GM18498 (cell line): ENCODE data around the gene LTBP1.

Experiments
- ATAC-seq: cut with Tn5 transposase; IDR thresholded peaks from one replicate; pipeline ENCODE4 v1.9.1; 2021; ENCODE audit warnings: mild to moderate bottlenecking, moderate library complexity; ENCODE audit not compliant: unreplicated experiment

LTBP1 gene

DNA sequence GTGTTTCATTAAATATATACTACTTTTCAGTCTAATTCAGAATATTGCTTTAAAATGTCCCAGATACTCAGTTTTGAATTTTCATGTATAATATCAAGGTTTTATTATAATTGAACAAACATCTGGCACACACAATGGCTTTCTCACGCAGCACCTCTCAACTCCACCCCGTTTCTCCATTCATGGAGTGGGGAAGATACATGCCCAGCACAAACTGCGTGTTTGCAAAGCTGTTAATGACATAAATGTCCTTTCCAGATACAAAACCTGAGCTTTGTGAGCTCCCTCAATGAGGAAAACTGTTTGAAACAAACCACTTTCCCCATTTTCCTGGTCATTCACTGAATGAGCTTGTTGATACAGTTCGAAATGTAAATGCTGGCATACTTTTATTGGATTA lies 379.3 kb downstream of the LTBP1 start:
- no peak for ATAC-seq

DNA sequence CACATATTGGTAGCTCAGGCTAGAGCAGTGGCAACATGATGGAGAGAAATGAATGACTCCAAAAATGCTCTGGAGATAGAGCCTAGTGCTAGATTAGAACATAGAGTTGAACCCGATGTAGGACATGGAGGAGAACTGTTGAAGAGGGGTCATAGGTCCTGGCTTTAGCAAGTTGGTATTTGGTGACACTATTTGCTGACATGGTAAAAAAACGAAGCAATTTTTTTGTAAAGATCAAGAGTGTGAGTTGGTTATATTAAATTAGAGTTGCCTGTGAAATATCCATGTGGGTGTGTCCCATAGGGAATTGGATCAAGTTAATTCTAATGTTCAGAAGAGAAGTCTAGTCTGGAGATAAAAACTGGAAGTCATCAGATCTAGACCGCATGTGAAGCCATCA lies 386.7 kb downstream of the LTBP1 start:
- ATAC-seq: no peak

DNA sequence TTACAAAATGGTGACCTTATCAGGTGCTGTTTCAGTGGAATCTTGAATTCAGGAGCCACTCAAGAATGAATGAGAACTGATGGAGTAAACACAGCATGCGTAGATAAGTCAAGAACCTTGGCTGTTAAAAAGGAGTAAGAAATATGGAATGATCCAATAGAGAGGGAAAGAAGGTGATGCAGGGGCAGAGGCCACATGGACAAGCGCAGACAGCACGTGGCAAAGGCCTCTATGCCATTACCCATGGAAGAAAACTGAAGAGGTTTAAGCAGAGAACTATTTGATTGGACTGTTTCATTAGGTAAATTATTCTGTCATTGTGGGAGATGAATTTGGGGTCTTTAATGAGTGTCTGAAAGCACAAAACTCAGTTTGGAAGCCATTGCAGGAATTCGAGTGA lies 387.3 kb downstream of the LTBP1 start:
- ATAC-seq: no peak

DNA sequence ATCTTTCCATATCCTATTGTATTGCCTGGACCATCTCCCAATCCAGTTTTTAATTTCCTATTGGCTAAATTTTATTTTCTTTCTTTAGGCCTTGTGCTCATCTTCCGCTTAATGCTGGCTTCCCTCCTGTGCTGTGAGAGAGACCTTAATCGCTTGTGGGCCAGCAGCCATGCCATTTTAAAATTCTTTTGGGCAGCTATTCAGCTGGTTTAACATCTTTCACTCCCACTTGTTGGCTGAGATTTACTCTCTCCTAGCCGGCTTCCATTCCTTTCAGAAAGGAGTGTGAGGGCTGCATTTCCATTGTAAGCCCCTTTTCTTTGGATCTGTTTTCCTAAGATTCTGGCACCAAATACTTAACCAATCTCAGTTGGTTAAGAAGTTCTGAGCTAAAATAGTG lies 388.8 kb downstream of the LTBP1 start:
- no peak for ATAC-seq

DNA sequence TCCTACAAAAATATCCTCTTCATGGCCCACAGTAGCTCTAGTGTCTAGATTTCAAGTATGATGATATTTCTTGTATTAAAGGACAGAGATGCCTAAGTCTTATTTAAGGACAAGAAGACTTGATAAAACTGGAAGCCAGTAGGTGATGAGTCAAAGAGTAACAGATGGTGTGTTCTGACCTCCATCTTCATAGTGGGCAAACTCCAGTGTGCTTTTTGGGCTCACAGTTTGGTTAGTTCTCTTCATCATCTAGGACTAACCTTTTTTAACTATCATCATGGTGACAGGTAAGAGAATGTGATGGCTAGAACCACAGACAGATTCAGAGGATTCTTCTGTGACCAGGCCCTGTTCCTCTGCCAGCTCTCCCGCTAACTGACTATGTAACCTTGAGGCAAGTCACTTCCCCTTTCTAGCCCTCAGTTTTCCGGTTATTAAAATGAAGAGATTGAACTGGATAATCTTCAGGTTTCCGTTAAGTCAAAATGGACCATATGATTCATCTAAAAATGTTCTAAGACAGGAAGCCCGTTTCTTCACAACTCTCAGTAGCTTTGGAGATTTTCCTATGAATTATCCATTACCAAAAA lies 389.4 kb downstream of the LTBP1 start:
- ATAC-seq: peak; percentile 67

DNA sequence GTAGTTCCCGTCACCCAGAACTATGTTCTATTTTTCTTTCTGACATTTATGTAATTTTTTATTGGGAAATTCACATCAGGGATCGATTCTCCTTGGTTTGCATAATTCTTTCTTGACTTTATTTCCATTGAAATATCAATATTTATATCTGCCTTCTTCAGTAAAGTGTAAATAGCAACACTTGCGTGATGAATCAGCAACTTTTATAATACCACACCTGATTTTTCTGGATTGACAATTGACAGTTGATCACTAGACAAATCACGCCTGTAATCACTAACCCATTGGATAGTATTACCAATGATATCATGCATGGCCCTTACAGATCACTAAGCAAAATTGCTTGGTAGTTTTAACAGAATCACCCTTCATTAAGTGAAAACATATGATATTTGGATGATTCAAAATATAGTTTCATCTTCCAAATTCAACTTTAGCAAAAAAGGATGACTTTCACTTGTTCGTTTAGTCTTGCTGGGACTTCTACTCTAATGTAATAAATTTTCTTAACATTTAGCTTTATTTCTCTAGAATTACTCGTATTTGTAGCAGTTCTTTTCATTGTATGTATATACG lies 390.7 kb downstream of the LTBP1 start:
- ATAC-seq: no peak

DNA sequence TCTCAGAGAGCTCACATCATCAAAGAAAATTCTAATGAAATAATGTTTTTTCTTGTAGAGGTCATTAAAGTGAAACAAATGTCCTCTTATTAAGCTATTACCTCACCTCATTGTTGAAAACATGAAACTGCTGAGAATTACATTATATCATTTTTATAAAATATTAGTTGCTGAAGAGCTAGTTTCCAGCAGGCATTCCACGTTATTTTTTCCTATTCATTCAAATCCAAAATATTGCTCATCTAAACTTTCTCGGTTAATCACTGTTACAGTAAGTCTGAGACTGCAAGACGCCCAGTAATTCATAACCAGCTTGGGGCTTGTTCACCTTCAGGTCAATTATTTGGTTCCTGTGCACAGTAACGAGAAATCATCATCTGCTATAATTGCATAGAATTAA lies 391.2 kb downstream of the LTBP1 start:
- ATAC-seq: no peak

DNA sequence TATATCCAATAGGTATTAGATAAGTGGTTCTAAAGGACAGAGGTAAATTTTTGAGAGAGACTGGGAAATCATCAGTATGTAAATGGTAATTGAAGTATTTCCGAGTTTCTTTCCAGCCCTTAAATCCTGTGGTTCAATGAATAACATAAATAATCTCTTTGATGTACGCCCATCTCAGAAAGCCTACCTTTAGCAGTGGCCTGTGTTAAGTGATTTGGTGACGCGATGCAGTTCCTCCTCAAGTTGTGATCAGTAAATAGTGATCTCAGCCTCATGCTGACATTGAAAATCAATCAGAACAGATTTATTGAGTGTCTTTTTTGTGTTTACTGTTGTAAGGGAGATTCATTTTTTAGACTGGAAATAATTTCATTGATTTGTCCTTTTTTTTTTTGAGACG lies 392.5 kb downstream of the LTBP1 start:
- no peak for ATAC-seq

DNA sequence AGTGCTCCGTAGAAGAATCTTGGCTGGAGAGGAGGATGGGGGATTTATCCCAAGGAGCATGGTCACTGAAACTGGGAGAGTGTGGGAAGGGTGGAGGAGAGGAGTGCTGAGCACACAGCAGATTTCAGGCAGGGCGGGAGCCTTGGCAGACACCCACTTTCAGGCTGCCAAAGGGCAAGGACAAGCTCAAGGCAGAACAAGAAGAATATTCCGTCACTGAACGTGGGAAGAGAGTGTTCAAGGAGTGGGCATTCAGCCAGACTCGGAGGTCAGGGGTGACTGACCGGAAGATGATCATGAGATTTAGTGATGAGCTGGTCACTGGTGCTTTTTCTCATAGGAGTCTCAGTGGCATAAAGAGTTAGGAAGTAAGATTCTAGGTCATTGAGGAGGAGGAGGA lies 393.5 kb downstream of the LTBP1 start:
- ATAC-seq: no peak

DNA sequence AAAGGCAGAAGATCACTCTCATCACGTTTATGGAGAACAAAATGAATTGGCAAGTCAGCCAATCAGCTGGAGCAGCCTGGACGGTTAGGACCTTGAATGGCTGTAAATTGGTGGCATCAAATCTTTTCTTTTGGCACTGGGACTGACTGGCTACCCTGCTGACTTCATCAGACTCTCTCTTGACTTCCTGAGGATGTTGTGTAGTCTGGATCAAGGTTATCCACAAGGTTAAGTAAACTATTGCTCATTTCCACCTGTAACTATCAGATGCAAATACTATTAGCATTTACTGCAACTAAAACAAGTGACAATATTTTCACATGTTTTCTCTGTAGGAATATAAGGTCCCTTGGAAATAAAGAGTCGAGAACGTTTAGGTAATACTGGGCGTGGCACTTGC lies 395.4 kb downstream of the LTBP1 start:
- ATAC-seq: no peak

DNA sequence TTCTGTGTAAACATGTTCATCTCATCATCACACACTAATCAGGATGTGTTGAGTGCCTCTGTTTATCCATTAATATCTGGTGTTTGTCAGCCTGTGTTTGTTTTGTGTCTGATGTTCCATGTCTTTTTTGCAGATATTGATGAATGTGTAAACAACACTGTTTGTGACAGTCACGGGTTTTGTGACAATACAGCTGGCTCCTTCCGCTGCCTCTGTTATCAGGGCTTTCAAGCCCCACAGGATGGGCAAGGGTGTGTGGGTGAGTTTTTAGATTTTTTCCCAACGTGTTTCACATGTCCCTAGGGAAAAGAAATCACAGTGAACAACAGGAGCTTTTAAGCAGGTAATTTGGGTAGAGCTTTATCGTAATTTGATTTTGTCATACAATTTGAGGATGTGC lies 396.0 kb downstream of the LTBP1 start:
- ATAC-seq: no peak

DNA sequence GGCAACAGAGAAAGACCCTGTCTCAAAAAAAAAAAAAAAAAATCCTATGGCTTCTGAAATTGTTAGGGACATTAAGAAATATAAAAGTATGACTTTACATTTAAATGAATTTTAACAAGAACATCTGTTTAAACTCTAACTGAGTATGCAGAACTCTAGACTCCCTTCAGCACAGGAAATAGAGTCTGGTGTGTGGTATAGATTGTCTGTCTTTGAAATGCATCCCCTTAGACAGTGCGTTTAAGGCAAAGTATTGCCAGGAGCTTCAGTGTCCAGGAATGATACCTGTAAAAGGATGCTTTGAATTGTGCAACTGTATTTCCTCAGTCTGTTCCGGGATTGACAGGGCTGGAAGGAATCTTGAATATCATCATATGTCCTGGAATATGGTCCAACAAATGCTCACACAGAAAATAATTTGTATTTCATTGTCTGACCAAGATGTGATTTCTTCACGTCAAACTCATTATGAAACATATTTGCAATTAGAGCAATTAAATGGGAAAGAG lies 396.7 kb downstream of the LTBP1 start:
- no peak for ATAC-seq

DNA sequence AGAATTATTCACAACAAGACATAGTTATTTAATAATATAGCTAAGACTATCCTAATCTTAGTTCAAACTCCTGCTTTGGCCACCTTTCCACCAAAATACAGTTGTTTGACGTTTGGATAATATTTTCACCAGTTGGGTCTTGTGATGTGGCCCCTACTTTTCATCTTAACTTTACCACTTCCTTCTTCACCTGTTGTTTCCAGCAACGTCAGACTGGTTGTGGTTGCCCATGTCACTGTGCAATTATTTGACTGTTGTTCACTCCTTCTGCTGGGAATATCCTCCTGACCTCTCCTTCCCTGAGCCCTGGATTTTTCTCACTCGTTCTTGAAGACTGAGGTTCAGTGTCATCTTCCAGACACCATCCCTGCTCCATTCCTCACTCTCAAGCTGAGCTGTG lies 397.5 kb downstream of the LTBP1 start:
- ATAC-seq: no peak

DNA sequence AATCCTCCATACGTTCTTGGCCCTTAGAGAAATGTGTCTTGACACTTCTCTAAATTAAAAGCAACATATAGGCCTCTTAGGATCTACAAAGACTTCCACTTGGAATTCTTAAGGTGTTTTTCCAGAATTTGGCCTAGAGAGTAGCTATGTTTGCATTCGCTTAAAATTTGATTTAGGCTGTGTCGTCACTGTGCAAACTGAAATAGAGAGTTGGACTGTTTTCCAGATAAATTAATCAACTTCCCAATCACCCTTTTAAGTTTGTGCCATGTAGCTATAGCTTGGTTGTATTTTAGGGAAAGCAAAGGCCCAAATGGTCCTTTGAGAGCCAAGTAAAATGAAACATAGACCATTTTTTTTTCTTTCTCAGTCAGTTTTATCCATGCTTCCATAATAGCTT lies 401.1 kb downstream of the LTBP1 start:
- no peak for ATAC-seq

DNA sequence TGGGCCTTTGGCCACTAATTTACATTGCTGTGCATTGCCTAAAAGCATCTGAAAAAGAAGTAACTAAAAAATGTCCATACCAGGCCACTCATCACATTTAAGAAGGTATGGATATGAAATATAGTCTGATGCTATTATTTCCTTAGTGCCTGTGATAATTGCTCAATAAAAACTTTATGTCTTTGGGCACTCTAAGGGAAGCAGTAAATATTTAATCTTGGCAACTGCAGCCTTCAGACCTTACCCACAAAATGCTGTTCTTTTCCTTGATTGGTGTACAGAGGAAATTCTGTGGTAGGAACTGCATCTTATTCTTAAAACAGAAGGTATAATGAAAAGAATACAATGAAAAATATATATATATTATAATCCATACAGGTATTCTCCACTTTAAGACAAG lies 403.9 kb downstream of the LTBP1 start:
- no peak for ATAC-seq

DNA sequence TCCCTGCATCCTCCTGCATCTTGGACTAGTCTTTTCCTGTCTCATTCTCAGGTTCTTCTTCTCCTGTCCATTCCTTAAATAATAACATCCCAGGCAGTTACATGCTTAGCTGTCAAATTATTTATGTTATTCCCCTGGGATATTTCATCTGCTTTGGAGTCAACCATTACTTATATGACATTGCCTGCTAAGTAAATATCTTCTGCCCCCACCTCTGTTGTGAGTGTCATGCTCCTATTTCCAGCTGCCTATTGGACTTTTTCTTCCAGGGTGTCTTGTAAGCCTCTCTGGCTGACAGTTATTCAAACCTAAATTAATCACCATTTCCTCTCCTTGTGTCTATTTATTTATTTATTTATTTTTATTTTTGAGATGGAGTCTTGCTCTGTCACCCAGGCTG lies 405.0 kb downstream of the LTBP1 start:
- ATAC-seq: no peak

DNA sequence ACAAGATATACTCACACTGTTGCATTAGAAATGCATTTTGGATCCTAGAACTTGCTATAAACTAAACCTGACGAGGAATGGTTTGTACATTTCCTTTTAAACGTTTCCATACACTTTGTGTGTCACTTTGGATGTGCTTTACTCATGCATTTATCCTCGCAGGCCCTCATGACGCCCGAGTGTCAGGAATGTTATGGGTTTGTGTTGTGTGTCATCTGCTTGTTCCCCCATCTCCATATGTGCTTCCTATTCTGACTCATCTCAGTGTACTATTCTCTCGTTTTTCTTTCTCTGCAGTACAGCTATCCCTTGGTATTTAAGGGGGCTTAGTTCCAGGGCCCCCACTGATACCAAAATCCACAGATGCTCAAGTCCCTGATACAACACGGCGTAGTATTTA lies 408.2 kb downstream of the LTBP1 start:
- ATAC-seq: no peak

DNA sequence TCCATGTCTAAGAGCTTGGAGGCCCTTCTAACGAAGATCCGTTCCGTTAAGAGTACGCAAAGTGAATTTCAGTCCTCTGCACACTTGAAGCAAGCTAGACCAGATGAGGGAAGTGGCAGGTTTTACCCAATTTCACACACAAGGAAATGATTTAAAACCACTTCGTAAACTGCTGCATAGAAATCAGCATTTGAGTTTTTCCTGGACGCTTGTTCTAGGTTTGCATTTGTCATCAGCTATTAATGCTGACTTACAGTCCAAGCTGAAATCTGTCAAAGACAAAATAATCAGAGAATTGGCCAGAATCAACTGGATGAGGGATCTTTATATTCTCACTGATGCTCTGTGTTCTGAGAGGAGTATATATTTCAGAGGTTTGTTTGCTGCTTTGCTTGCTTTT lies 412.1 kb downstream of the LTBP1 start:
- ATAC-seq: no peak

DNA sequence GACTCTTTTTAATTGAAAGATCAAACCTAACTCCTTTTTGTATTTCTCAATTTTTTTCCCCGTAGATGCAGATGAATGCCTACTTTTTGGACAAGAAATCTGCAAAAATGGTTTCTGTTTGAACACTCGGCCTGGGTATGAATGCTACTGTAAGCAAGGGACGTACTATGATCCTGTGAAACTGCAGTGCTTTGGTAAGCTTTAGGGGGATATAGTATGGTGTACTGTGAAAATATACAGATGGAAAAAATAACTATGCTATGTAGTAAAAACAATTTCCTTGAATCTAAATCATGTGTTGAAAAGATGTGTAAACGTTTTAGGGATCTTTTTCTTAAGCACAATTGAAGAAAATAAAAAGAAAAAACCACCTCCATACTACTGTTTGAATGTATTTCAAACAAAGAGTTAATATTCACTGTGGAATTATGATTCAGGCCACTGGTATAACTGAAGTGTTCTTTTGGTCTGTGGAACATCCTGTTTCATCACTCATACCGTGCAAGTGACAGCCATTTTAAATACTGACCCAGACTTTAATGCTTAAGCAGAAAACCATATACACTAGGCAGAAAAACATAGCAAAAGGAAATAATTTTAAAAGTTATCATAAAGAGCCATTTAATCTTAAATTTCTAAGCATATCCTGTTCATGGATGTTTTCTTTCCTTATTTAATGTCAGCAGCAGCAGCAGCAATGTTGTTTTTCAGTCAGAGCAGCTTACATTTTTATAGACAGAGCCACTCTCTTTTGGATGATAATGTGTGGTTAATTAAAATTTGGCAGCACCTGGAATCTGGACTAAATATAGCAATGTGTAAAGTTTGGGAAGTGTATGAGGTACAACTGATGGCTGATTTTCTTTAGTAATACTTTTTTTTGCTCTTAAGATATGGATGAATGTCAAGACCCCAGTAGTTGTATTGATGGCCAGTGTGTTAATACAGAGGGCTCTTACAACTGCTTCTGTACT lies 416.9 kb downstream of the LTBP1 start:
- no peak for ATAC-seq

DNA sequence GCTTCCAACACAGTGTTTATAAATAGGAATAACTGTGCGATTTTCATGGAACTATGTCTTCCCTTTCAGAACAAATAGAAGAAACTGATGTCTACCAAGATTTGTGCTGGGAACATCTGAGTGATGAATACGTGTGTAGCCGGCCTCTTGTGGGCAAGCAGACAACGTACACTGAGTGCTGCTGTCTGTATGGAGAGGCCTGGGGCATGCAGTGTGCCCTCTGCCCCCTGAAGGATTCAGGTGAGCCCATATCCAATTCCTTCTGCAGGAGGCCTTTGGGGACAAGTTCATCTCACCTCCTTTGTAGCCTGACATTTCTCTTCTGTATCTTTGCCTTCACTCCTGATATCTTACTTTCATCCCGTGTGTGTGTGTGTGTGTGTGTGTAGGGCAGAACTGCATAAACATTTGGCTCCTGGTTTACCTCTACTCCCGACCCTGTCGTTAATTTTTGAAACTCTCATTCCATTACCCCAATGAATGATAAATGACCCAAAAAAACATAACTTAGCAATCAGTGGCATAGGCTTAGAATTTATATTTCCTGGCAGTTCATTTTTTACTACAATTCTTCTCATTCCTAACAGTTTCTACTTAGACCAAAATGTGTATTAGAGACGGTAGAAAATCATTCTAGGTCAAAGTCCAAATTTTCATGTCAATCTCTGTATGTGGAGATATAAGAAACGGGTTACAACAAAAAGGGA lies 418.7 kb downstream of the LTBP1 start:
- ATAC-seq: no peak

DNA sequence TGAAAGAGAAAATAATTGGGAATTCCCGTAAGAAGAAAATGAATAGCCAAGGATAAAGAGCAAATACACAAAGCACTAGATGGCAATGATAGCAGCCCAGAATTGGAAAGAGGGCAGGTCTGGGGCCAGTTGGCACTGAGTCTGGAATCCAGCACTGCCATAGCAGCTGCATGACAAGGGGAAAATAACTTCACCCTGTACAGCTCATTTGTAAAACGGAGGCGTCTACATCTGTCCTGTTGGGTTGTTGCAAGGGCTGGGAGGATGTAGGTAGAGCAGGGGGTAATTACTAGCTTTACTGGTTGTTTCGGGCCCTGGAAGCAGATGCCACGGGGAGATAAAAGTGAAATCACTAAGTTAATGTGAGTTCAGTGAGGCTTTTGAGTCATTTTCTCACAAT lies 419.7 kb downstream of the LTBP1 start:
- ATAC-seq: no peak
